SK-N-MC (cell line): ENCODE measurements around the gene WTAP.

Experiments used
- EZH2 ChIP-seq: fragments of 200-600 bp; sonication (generic); IDR thresholded peaks from one replicate; pipeline ENCODE4 v1.6.1; 2017; ENCODE audit warnings: antibody characterized with exemption
- FOXP2 ChIP-seq: optimal IDR thresholded peaks from 2 replicates; pipeline ENCODE3; 2011; ENCODE audit warnings: mild to moderate bottlenecking, moderate library complexity; ENCODE audit not compliant: insufficient read depth; ENCODE audit errors: extremely low read length, control extremely low read depth
- POLR2AphosphoS5 ChIP-seq: IDR thresholded peaks from 2 replicates; pipeline ENCODE4 v1.6.1; 2012; ENCODE audit warnings: mild to moderate bottlenecking, low read depth, low read length, borderline replicate concordance

DNA sequence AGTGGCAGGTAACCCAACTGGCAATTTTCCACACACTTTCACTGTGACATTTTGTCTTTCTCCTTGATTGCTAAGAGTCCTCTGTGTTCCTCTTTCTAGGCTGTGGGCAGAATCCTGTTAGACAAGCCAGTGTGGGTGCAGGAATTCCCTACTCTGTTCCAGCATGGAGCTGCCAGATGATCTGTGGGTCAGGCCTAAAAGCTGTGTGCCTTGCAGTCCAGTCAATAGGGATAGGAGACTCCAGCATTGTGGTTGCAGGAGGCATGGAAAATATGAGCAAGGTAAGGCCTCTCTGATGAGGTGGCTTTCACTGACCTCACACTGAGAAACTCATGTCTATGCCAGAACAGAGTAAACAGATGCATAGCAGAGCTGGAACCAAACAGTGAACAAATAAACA, 39.6 kb downstream of the WTAP start:
- TF ChIP-seq EZH2, result no peak
- TF ChIP-seq POLR2AphosphoS5, result no peak
- TF ChIP-seq FOXP2, result no peak
